Neuronal stem cell (in vitro differentiated cells): ENCODE measurements around the gene AVP.

Experiments
- DNase-seq: peaks from one replicate; pipeline ENCODE4 v3.0.0-alpha.2; 2013; ENCODE audit warnings: low spot score
- H2AFZ ChIP-seq: one replicate; pipeline ENCODE4 v1.6.1; 2013; ENCODE audit warnings: mild to moderate bottlenecking, low read length, inconsistent platforms
- H2AK5ac ChIP-seq: 2 replicates; pipeline ENCODE4 v1.6.1; 2013; ENCODE audit warnings: low read depth, mild to moderate bottlenecking, inconsistent platforms, low read length, moderate library complexity, mixed read lengths
- H2BK120ac ChIP-seq: 2 replicates; pipeline ENCODE4 v1.6.1; 2013; ENCODE audit warnings: low read depth, mild to moderate bottlenecking, inconsistent platforms, low read length, moderate library complexity, mixed read lengths
- H2BK12ac ChIP-seq: one replicate; pipeline ENCODE4 v1.6.1; 2013; ENCODE audit warnings: low read length, inconsistent platforms
- H2BK15ac ChIP-seq: 2 replicates; pipeline ENCODE4 v1.6.1; 2013; ENCODE audit warnings: mild to moderate bottlenecking, low read length, inconsistent platforms, mixed read lengths
- H2BK5ac ChIP-seq: one replicate; pipeline ENCODE4 v1.6.1; 2013; ENCODE audit warnings: inconsistent platforms, mild to moderate bottlenecking, low read length, moderate library complexity
- H3K14ac ChIP-seq: one replicate; pipeline ENCODE4 v1.6.1; 2013; ENCODE audit warnings: low read length, inconsistent platforms
- H3K18ac ChIP-seq: 2 replicates; pipeline ENCODE4 v1.6.1; 2013; ENCODE audit warnings: low read length, inconsistent platforms
- H3K23ac ChIP-seq: 2 replicates; pipeline ENCODE4 v1.6.1; 2013; ENCODE audit warnings: low read depth, mild to moderate bottlenecking, mixed read lengths, low read length, inconsistent platforms; ENCODE audit not compliant: poor library complexity
- H3K27ac ChIP-seq: replicated peaks from 3 replicates; pipeline ENCODE4 v1.5.1; 2013; ENCODE audit warnings: low read length, inconsistent platforms
- H3K27me3 ChIP-seq, 3 experiments: 2 replicates each; pipeline ENCODE4 v1.6.1; 2013; ENCODE audit warnings: low read length in 3 of 3, mild to moderate bottlenecking in 2 of 3, inconsistent platforms in 1 of 3, low read depth in 1 of 3, mixed read lengths in 1 of 3, moderate library complexity in 1 of 3; ENCODE audit not compliant: control insufficient read depth in 3 of 3, insufficient read depth in 3 of 3
- H3K36me3 ChIP-seq, 2 donors: replicated peaks in 1 of 2; 2 replicates each; pipeline ENCODE4 v1.6.1; 2013; ENCODE audit warnings: low read length in 2 of 2; ENCODE audit not compliant: control insufficient read depth in 2 of 2, insufficient read depth in 2 of 2
- H3K4ac ChIP-seq: 2 replicates; pipeline ENCODE4 v1.6.1; 2013; ENCODE audit warnings: inconsistent platforms, mild to moderate bottlenecking, low read length, moderate library complexity
- H3K4me1 ChIP-seq, 2 donors: 1 replicate in 1 of 2; 2 replicates in 1 of 2; pipeline ENCODE4 v1.6.1; 2013; ENCODE audit warnings: low read length in 2 of 2, low read depth in 1 of 2; ENCODE audit not compliant: control insufficient read depth in 2 of 2, insufficient read depth in 1 of 2
- H3K4me2 ChIP-seq: one replicate; pipeline ENCODE4 v1.6.1; 2013; ENCODE audit warnings: mild to moderate bottlenecking, low read length, inconsistent platforms; ENCODE audit not compliant: insufficient read depth, poor library complexity, severe bottlenecking
- H3K4me3 ChIP-seq, 2 donors: 2 replicates each; pipeline ENCODE4 v1.5.1; 2013; ENCODE audit warnings: low read length in 2 of 2, mild to moderate bottlenecking in 2 of 2, inconsistent platforms in 1 of 2, moderate library complexity in 1 of 2
- H3K79me1 ChIP-seq: one replicate; pipeline ENCODE4 v1.6.1; 2013; ENCODE audit warnings: low read depth, mild to moderate bottlenecking, inconsistent platforms, low read length, moderate library complexity
- H3K9ac ChIP-seq: one replicate; pipeline ENCODE4 v1.6.1; 2013; ENCODE audit warnings: mild to moderate bottlenecking, low read depth, low read length, inconsistent platforms; ENCODE audit not compliant: poor library complexity
- H3K9me3 ChIP-seq, 2 donors: replicated peaks in 1 of 2; 2 replicates each; pipeline versions ENCODE3 to v1.6.1; 2013; ENCODE audit warnings: low read length in 2 of 2, mild to moderate bottlenecking in 2 of 2, inconsistent platforms in 1 of 2, low read depth in 1 of 2, mixed read lengths in 1 of 2, moderate library complexity in 1 of 2; ENCODE audit not compliant: control insufficient read depth in 2 of 2, insufficient read depth in 1 of 2
- H4K8ac ChIP-seq: one replicate; pipeline ENCODE4 v1.6.1; 2013; ENCODE audit warnings: low read depth, mild to moderate bottlenecking, inconsistent platforms, low read length, moderate library complexity
- H4K91ac ChIP-seq: one replicate; pipeline ENCODE4 v1.6.1; 2013; ENCODE audit warnings: low read length, low read depth, mild to moderate bottlenecking, inconsistent platforms; ENCODE audit not compliant: poor library complexity
- WGBS, 2 donors: extraction: QIAGEN DNeasy Blood & Tissue Kit; methylation state at CpG; one replicate each; pipeline ENCODE4 v1.1.7; 2013; ENCODE audit warnings: missing lambda C conversion rate in 2 of 2, mixed read lengths in 1 of 2; ENCODE audit not compliant: insufficient read length in 2 of 2, insufficient replicate concordance in 1 of 2; ENCODE audit errors: extremely low coverage in 2 of 2; 5-methylcytosine and 5-hydroxymethylcytosine counted together

The AVP gene

DNA sequence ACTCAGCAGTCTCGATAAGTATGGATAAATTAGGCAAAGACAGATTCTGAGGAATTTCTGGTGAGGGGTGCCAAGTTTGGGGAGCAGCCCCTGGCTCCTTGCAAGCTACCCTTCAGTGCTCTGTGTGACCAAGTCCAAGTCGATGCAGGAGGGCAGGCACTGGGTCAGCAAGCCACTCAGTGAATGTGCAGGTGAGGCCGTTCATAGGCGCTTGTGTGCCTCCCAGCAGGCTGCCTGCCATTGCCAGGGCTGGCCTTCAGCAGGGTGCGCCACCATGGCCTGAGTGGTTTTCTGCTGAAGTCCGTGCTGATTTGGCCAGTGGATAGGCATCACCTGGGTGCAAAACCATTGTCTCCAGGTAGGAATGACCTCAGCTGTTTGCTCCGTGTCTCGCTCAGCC, 44.4 kb downstream of the AVP start:
- Histone ChIP-seq H3K4ac (no peak overlapping the region), H3K9me3 (peaks cover 0 to 2% of the 10 kb centered on the region in 2 donors), H4K8ac (no peak overlapping the region), H2BK120ac (no peak overlapping the region), H3K79me1 (no peaks in the 10 kb centered on the region), H3K4me1 (peaks cover 2 to 6% of the 10 kb centered on the region in 2 donors), H4K91ac (no peak overlapping the region), H3K23ac (no peak overlapping the region), H2BK12ac (no peak overlapping the region), H2AFZ (no peak overlapping the region), H2BK5ac (no peak overlapping the region), H3K27ac (no peak overlapping the region), H3K14ac (no peak overlapping the region), H3K36me3 (peaks cover 44 to 71% of the 10 kb centered on the region in 2 donors), H3K9ac (no peak overlapping the region), H3K18ac (no peak overlapping the region), H2AK5ac (no peak overlapping the region), H3K4me3 (no peak overlapping the region), H3K27me3 (no peaks in the 10 kb centered on the region), H3K4me2 (no peak overlapping the region), H2BK15ac (no peak overlapping the region)
- no peak for DNase-seq
- WGBS, 2 donors = no CpG with 5 or more reads among the region's 8 CpGs

DNA sequence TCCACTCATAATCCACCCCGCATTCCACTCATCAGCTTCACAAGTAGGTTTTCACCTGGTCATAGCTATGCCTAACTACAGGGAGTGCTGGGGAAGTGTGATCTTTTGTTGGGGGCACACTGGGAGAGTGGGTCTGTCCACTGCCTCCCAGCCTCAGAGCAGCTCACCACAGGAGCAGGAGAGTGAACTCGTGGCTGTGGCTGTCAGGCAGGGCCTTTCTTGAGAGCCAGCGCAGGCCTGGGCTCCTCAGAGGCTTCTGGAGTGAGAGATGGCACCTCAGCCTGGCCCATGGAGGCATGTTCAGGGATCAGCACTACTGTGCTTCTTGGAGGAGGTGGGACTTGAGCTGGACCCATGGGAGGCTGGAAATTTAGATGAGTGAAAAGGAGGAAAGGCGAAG, 45.1 kb downstream of the AVP start:
- Histone ChIP-seq H3K79me1 (no peaks in the 10 kb centered on the region), H2BK12ac (no peak overlapping the region), H2BK5ac (no peak overlapping the region), H3K4me3 (no peak overlapping the region), H3K9me3 (peaks cover 0 to 2% of the 10 kb centered on the region in 2 donors), H3K4ac (no peak overlapping the region), H4K8ac (no peak overlapping the region), H3K27me3 (no peaks in the 10 kb centered on the region), H3K4me2 (no peak overlapping the region), H2BK120ac (no peak overlapping the region), H2AK5ac (no peak overlapping the region), H3K9ac (no peak overlapping the region), H3K14ac (no peak overlapping the region), H3K27ac (no peak overlapping the region), H3K36me3 (peaks cover 47 to 78% of the 10 kb centered on the region in 2 donors), H3K4me1 (peaks cover 0 to 3% of the 10 kb centered on the region in 2 donors), H3K23ac (no peak overlapping the region), H3K18ac (no peak overlapping the region), H4K91ac (no peak overlapping the region), H2BK15ac (no peak overlapping the region), H2AFZ (no peak overlapping the region)
- DNase-seq = no peak
- no CpG with 5 or more reads among the region's 4 CpGs for WGBS, 2 donors

DNA sequence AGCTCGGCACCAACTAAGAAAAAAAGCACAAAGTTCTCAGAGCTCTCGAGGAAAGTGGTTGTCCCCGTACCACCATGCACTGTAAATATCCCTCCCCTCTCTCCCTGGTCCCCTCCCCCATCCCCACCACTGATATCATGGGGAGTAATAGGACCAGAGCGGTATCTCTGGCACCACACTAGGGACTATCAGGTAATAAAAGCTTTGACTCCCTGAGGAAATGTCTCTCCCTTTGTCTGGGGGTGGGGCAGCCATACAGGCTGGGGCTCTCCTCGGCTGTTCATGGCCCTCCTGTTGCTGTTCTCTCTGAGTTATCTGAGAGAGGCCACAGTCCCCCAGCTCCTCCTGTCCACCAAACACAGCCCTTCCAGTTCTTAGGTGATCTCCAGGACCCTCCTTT, 46.1 kb downstream of the AVP start:
- H3K4ac ChIP-seq = no peak overlapping the region
- H2BK15ac ChIP-seq = no peak overlapping the region
- no peak overlapping the region for H3K18ac ChIP-seq
- no peak overlapping the region for H3K4me3 ChIP-seq
- H3K14ac ChIP-seq = no peak overlapping the region
- H3K4me2 ChIP-seq = no peak overlapping the region
- peaks cover 0 to 3% of the 10 kb centered on the region in 2 donors for H3K4me1 ChIP-seq
- H3K27me3 ChIP-seq = no peaks in the 10 kb centered on the region
- H2BK12ac ChIP-seq = no peak overlapping the region
- no peak overlapping the region for H4K8ac ChIP-seq
- no peak overlapping the region for H4K91ac ChIP-seq
- no peak overlapping the region for H3K27ac ChIP-seq
- no peak overlapping the region for H3K23ac ChIP-seq
- no peaks in the 10 kb centered on the region for H3K79me1 ChIP-seq
- no peak overlapping the region for H3K9ac ChIP-seq
- WGBS, 2 donors = no CpG with 5 or more reads among the region's 5 CpGs
- DNase-seq = no peak
- no peak overlapping the region for H2BK120ac ChIP-seq
- peaks cover 49 to 84% of the 10 kb centered on the region in 2 donors for H3K36me3 ChIP-seq
- no peak overlapping the region for H2AFZ ChIP-seq
- H2AK5ac ChIP-seq = no peak overlapping the region
- peaks cover 0 to 2% of the 10 kb centered on the region in 2 donors for H3K9me3 ChIP-seq
- no peak overlapping the region for H2BK5ac ChIP-seq

DNA sequence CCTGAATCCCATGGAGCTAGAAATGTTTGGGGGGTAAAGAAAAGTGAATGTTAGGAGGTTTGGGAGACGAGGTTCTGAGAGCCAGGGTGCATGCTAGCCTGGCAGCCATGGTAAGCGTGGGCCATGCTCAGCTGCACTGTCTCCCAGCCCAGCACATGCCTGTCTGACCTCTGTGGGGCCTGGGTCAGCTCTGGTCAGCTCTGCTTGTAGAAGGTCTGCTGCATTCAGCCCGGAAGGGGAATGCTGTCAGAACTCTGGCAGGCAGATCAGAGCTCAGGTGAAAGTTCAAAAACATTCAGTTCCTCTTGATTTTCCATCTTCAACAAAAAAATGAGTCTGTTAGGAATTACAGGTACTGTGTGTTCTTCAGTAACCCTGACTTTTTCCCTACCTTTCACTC, 46.9 kb downstream of the AVP start:
- Histone ChIP-seq H3K27ac (no peak overlapping the region), H3K4me2 (no peak overlapping the region), H3K4me3 (no peak overlapping the region), H3K9me3 (peaks cover 0 to 2% of the 10 kb centered on the region in 2 donors), H2AFZ (no peak overlapping the region), H3K79me1 (no peaks in the 10 kb centered on the region), H3K9ac (no peak overlapping the region), H3K36me3 (peaks cover 49 to 91% of the 10 kb centered on the region in 2 donors), H2BK12ac (no peak overlapping the region), H3K23ac (no peak overlapping the region), H4K8ac (no peak overlapping the region), H2BK5ac (no peak overlapping the region), H2BK15ac (no peak overlapping the region), H3K27me3 (no peaks in the 10 kb centered on the region), H4K91ac (no peak overlapping the region), H2BK120ac (no peak overlapping the region), H3K4me1 (peaks cover 0 to 3% of the 10 kb centered on the region in 2 donors), H3K4ac (no peak overlapping the region), H3K14ac (no peak overlapping the region), H2AK5ac (no peak overlapping the region), H3K18ac (no peak overlapping the region)
- no peak for DNase-seq
- no CpG with 5 or more reads among the region's 3 CpGs for WGBS, 2 donors
